Stomach (tissue), 4 donors: ENCODE data around the gene CUEDC2.

ENCODE experiments used
- CTCF ChIP-seq, 7 experiments: fragments of 450-650 bp in 4 of 7; fragments of 200-600 bp in 3 of 7; sonication (generic) in 3 of 7; IDR thresholded peaks; one replicate each; pipeline ENCODE4 v1.5.1; 2016 to 2019; ENCODE audit warnings: antibody characterized with exemption in 7 of 7, control low read depth in 2 of 7, mild to moderate bottlenecking in 1 of 7
- EP300 ChIP-seq: sonication (generic); formaldehyde crosslinking; IDR thresholded peaks from one replicate; pipeline ENCODE4 v1.6.1; 2017; ENCODE audit warnings: antibody characterized with exemption
- POLR2A ChIP-seq, 4 donors: fragments of 450-650 bp; IDR thresholded peaks; one replicate each; pipeline ENCODE4 v1.6.1; 2016; ENCODE audit warnings: antibody characterized with exemption in 4 of 4, control low read depth in 2 of 4, mild to moderate bottlenecking in 1 of 4, moderate library complexity in 1 of 4
- POLR2AphosphoS5 ChIP-seq, 3 donors: sonication (generic); formaldehyde crosslinking; IDR thresholded peaks; one replicate each; pipeline ENCODE4 v1.6.1; 2016; ENCODE audit warnings: antibody characterized with exemption in 3 of 3

- TF ChIP-seq CTCF (IDR thresholded peaks at IDR 0.05) (no peak), EP300 (no peak), POLR2A (IDR thresholded peaks at IDR 0.05) (no peak), POLR2AphosphoS5 (IDR thresholded peaks at IDR 0.05) (no peak)
Measured at GRCh38 chr10:102392306-102392705, 40.1 kb downstream of the CUEDC2 start.
